Mucosa of rectum (tissue), 2 donors: ENCODE results near the gene UBASH3A.

Experiments used
- H3K27ac ChIP-seq, 2 donors: one replicate each; pipeline ENCODE4 v1.7.0; 2013; ENCODE audit warnings: inconsistent platforms in 2 of 2, low read depth in 2 of 2, low read length in 2 of 2
- H3K27me3 ChIP-seq, 2 donors: one replicate each; pipeline ENCODE4 v1.7.0; 2013; ENCODE audit warnings: low read length in 2 of 2; ENCODE audit not compliant: control insufficient read depth in 2 of 2, insufficient read depth in 2 of 2
- H3K36me3 ChIP-seq, 2 donors: one replicate each; pipeline ENCODE4 v1.7.0; 2013; ENCODE audit warnings: low read length in 2 of 2; ENCODE audit not compliant: control insufficient read depth in 2 of 2, insufficient read depth in 2 of 2
- H3K4me1 ChIP-seq, 2 donors: one replicate each; pipeline ENCODE4 v1.7.0; 2013; ENCODE audit warnings: low read length in 2 of 2, mild to moderate bottlenecking in 1 of 2; ENCODE audit not compliant: control insufficient read depth in 2 of 2, insufficient read depth in 2 of 2
- H3K4me3 ChIP-seq, 2 donors: one replicate each; pipeline ENCODE4 v1.7.0; 2013; ENCODE audit warnings: low read length in 2 of 2
- H3K9ac ChIP-seq, 2 donors: one replicate each; pipeline ENCODE4 v1.7.0; 2013; ENCODE audit warnings: low read length in 2 of 2, low read depth in 1 of 2, mild to moderate bottlenecking in 1 of 2
- H3K9me3 ChIP-seq, 2 donors: one replicate each; pipeline ENCODE4 v1.7.0; 2013; ENCODE audit warnings: low read length in 2 of 2; ENCODE audit not compliant: control insufficient read depth in 2 of 2
- donor health status: healthy.
- donor health status: Normal muscosa, but diverticular disease.

UBASH3A gene

GRCh38 chr21:42443876-42444744, 40.4 kb downstream of the UBASH3A start:
- Histone ChIP-seq H3K36me3 (no peaks in the 10 kb centered on the region), H3K27ac (no peak overlapping the region), H3K27me3 (peaks cover 0 to 3% of the 10 kb centered on the region in 2 donors), H3K4me3 (no peak overlapping the region), H3K9me3 (no peaks in the 10 kb centered on the region), H3K9ac (no peak overlapping the region), H3K4me1 (no peaks in the 10 kb centered on the region)

GRCh38 chr21:42444745-42445059, 41.0 kb downstream of the UBASH3A start:
- Histone ChIP-seq H3K27ac (no peak overlapping the region), H3K4me1 (peaks cover 0 to 1% of the 10 kb centered on the region in 2 donors), H3K9me3 (no peaks in the 10 kb centered on the region), H3K27me3 (peaks cover 0 to 3% of the 10 kb centered on the region in 2 donors), H3K4me3 (no peak overlapping the region), H3K36me3 (no peaks in the 10 kb centered on the region), H3K9ac (no peak overlapping the region)

DNA sequence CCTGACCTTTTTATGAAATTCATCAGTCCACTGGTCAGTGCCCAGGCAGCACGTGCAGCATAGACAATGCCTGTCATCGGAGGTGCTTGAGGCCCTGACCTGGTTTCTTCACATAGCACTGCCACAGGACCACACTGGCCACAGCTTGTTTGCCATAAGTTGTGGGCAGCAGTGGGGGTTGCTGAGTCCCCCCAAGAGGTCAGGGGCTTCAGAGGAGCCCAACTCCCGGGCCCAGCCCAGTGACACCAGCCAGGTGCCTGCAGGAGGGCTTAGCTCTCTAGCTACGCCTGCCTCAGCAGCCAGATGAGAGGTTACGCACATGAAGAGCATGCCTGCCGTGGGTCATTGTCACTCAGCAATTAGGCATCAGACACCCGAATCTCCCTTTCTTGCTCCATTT, 41.6 kb downstream of the UBASH3A start:
- Histone ChIP-seq H3K27me3 (peaks cover 0 to 3% of the 10 kb centered on the region in 2 donors), H3K36me3 (no peaks in the 10 kb centered on the region), H3K4me1 (peaks cover 2 to 3% of the 10 kb centered on the region in 2 donors), H3K9ac (no peak overlapping the region), H3K9me3 (no peaks in the 10 kb centered on the region), H3K27ac (no peak overlapping the region), H3K4me3 (no peak overlapping the region)

DNA sequence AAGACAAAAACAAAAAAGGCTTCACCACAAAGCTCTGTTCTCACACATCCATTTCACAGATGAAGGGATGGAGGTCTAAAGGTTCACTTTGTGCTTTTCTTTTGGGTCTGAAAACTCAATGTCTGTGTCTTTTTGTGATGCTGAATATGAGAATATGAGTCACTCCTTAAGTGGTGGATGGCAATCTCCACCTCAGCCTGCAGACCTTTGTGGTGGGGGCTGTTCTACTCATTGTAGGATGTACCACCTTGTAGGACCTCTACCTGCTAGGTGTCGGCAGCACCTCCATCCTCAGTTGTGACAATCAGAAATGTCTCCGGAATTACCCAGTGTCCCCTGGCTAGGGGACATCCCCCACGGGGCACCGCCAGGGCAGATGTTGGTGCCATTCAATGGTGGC, 42.8 kb downstream of the UBASH3A start:
- Histone ChIP-seq H3K9ac (no peak overlapping the region), H3K27ac (no peak overlapping the region), H3K4me1 (peaks cover 2 to 3% of the 10 kb centered on the region in 2 donors), H3K4me3 (no peak overlapping the region), H3K9me3 (no peaks in the 10 kb centered on the region), H3K27me3 (peaks cover 0 to 3% of the 10 kb centered on the region in 2 donors), H3K36me3 (no peaks in the 10 kb centered on the region)

- Histone ChIP-seq H3K9ac (no peak overlapping the region), H3K27me3 (peaks cover 0 to 3% of the 10 kb centered on the region in 2 donors), H3K4me1 (peaks cover 2 to 3% of the 10 kb centered on the region in 2 donors), H3K9me3 (no peaks in the 10 kb centered on the region), H3K4me3 (no peak overlapping the region), H3K36me3 (no peaks in the 10 kb centered on the region), H3K27ac (no peak overlapping the region)
Observed at GRCh38 chr21:42447182-42447581, 43.5 kb downstream of the UBASH3A start.

GRCh38 chr21:42447732-42448131, 44.0 kb downstream of the UBASH3A start:
- H3K9ac ChIP-seq = no peak overlapping the region
- no peaks in the 10 kb centered on the region for H3K9me3 ChIP-seq
- peaks cover 2 to 3% of the 10 kb centered on the region in 2 donors for H3K4me1 ChIP-seq
- H3K36me3 ChIP-seq = no peaks in the 10 kb centered on the region
- peaks cover 0 to 3% of the 10 kb centered on the region in 2 donors for H3K27me3 ChIP-seq
- H3K4me3 ChIP-seq = no peak overlapping the region
- H3K27ac ChIP-seq = no peak overlapping the region

DNA sequence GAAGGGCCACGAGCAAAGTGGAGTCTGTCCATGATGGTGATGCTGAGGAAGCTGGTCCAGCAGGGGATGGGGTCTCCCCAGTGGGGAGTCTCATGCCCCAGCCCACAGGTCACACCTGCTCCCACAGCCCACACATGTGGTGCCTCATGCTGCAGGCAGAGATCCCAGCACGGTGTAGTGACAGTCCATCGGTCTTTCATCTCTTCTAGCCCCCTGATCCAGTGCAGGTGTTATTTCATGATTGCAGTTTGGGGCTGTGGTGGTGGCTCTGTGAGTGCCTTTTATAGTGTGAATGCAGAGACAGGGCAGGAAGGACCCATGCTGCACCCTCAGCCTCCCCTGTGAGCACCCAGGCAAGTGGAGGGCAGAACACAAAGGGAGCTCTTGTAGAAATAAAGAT, 45.0 kb downstream of the UBASH3A start:
- peaks cover 2 to 3% of the 10 kb centered on the region in 2 donors for H3K4me1 ChIP-seq
- no peaks in the 10 kb centered on the region for H3K9me3 ChIP-seq
- H3K27ac ChIP-seq = no peak overlapping the region
- no peak overlapping the region for H3K9ac ChIP-seq
- no peak overlapping the region for H3K4me3 ChIP-seq
- H3K36me3 ChIP-seq = no peaks in the 10 kb centered on the region
- peaks cover 0 to 3% of the 10 kb centered on the region in 2 donors for H3K27me3 ChIP-seq

- H3K36me3 ChIP-seq = no peaks in the 10 kb centered on the region
- no peak overlapping the region for H3K4me3 ChIP-seq
- H3K27me3 ChIP-seq = no peaks in the 10 kb centered on the region
- no peak overlapping the region for H3K27ac ChIP-seq
- H3K4me1 ChIP-seq = peaks cover 5 to 6% of the 10 kb centered on the region in 2 donors
- no peak overlapping the region for H3K9ac ChIP-seq
- H3K9me3 ChIP-seq = no peaks in the 10 kb centered on the region
Observed at GRCh38 chr21:42451941-42452340, 48.2 kb downstream of the UBASH3A start.

DNA sequence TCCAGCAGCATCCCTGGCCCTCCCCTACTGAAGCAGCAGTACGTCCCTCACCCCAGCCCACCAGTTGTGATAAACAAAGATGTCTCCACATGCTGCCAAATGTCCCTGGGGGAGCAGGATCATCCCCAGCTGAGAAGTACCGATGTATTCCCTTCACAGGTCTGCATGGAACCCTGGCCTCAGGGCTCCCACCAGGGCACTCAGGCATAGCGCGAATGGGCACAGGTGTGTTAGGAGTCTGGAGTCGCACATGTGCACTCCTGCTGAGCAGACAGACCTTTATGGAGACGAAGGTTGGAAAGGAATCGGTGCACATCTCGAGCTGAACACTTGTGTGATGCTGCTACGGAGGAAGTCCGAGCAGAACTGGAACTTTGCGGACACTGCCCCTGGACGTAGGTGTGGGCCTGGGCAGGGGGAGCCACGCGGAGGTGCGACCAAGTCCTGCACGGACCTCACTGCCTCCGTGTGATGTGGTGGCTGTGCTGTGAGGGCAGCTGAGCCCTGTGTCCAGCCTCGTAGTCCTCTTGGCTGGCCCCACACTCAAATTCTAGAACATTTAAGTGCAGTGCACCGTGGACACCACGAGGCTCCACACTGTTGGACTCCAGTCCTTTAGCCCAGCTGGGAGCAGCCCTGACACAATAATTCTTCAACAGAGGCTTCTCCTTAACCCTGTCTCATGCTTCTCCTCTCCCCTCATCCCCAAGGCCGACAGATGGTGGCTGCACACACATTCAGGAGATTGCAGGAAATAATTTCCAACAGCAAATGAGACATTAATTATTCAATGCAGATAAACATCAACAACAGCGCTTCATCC, 48.9 kb downstream of the UBASH3A start:
- no peak overlapping the region for H3K27ac ChIP-seq
- no peaks in the 10 kb centered on the region for H3K9me3 ChIP-seq
- H3K9ac ChIP-seq = no peak overlapping the region
- no peaks in the 10 kb centered on the region for H3K36me3 ChIP-seq
- H3K4me1 ChIP-seq = peaks cover 5 to 6% of the 10 kb centered on the region in 2 donors
- H3K4me3 ChIP-seq = no peak overlapping the region
- H3K27me3 ChIP-seq = no peaks in the 10 kb centered on the region
